Activated T-cell treated with anti-CD3 and anti-CD28 coated beads, Interleukin-2, amount 50 U/mL, for 4 hours (primary cell): ENCODE measurements around the gene ZNF689. TPM values are rescaled to one million over a fixed set of nuclear protein-coding genes. Genes with fewer than 3 reads are reported as not detected.

ENCODE experiments used
- ATAC-seq, 2 donors: fragments of 200-7000 bp; cut with Tn5 transposase; one replicate each; pipeline ENCODE4 v1.10.0; 2021
- DNase-seq: peaks from one replicate; pipeline ENCODE4 v3.0.0-alpha.2; 2020
- H3K27me3 Mint-ChIP-seq: one replicate; pipeline ENCODE4 v1.8.0; 2021; ENCODE audit warnings: low read depth, mixed read lengths
- H3K36me3 Mint-ChIP-seq: one replicate; pipeline ENCODE4 v1.8.0; 2022; ENCODE audit warnings: mixed read lengths; ENCODE audit not compliant: insufficient read depth
- H3K4me1 Mint-ChIP-seq: one replicate; pipeline ENCODE4 v1.8.0; 2021; ENCODE audit warnings: low read depth, mixed read lengths
- H3K4me3 Mint-ChIP-seq: one replicate; pipeline ENCODE4 v1.8.0; 2021; ENCODE audit warnings: mild to moderate bottlenecking, moderate library complexity, mixed read lengths
- H3K9me3 Mint-ChIP-seq: one replicate; pipeline ENCODE4 v1.8.0; 2021; ENCODE audit warnings: mixed read lengths
- total RNA-seq, 3 donors: library from RNA; stranded (reverse); gene quantifications; one replicate each; pipeline ENCODE4 v1.2.1, GENCODE V29; 2021

ZNF689 gene
- total RNA-seq, 3 donors from 2014 or later: 15.4 to 16.9 (median 16.0) TPM

DNA sequence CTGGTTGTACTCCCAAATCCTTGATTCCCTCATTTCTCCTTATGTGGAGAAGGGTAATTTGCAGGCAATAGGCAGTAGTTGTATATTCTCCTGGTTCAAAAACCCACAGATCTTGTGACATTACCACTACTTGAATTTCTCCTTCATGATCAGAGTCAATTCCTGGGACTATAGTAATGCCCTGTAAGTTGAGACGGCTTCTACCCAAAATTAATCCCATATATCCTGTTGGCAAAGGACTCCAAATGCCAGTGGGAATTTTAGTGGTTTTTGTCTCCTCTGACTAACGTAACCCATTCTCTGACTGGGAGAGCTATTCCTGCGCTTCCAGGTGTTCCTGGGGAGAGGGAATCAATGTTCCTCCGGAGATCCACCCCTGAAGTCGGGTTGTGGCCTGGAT lies 11.6 kb upstream of the ZNF689 start:
- Mint-ChIP-seq H3K27me3 (no peaks in the 10 kb centered on the region), H3K9me3 (no peaks in the 10 kb centered on the region), H3K36me3 (no peaks in the 10 kb centered on the region), H3K4me1 (no peaks in the 10 kb centered on the region), H3K4me3 (no peak overlapping the region)
- ATAC-seq: no peak
- no peak for DNase-seq

DNA sequence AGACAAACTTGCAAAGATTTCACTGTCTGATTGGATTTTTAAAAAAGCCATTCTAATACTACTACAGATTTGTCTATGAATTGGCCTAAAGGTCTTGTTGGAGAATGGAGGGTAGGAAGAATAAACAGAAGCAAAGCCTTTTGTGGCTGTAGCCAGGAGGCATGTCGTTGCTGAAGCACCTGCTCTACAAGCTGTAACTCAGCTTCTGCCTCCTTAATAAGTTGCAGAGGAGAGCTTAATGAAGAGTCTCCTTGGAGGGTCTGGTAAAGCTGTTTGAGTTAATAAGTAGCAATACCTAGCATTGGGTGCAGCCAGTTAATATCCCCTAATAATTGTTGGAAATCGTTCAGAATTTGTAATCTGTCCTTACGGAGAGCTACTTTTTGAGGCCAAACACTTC lies 10.0 kb upstream of the ZNF689 start:
- Mint-ChIP-seq H3K9me3 (no peaks in the 10 kb centered on the region), H3K27me3 (peaks cover 3% of the 10 kb centered on the region), H3K4me1 (no peaks in the 10 kb centered on the region), H3K4me3 (no peak overlapping the region), H3K36me3 (no peaks in the 10 kb centered on the region)
- ATAC-seq (no peak), DNase-seq (no peak)

DNA sequence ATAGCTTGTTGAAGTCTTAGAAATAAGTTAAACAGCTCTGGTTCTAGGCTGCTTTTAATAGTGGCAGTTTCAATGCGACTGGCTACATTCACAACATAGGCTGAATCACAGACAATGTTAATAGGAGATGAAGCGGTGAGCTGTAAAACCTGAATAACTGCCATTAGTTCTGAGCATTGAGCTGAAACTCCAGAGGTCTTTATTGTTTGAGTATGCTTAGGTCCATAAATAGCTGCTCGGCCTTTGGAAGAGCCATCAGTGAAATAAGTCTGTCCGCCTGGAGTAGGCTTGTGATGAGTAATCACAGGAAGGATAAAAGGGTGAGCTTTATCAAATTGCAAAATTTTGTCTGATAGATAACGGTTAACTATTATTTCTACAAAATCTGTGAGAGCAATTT lies 9.4 kb upstream of the ZNF689 start:
- Mint-ChIP-seq H3K36me3 (no peaks in the 10 kb centered on the region), H3K27me3 (peaks cover 3% of the 10 kb centered on the region), H3K9me3 (no peaks in the 10 kb centered on the region), H3K4me1 (no peaks in the 10 kb centered on the region), H3K4me3 (no peak overlapping the region)
- DNase-seq (no peak), ATAC-seq (no peak)

DNA sequence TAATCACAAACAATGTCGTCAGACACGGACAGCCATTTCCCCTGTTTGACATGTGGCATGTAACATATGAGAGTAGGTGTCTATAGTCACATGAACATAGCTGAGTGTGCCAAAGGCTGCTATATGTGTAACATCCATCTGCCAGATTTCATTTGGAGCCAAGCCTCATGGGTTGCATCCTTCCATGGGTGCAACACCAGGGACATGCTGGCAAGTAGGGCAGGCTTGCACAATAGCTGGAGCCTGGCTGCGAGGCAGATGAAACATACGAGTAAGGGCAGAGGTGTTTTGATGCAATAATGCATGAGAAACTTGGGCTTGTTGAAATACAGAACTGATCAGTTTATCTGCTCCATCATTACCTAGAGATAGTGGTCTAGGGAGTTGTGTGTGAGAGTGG lies 9.0 kb upstream of the ZNF689 start:
- Mint-ChIP-seq H3K36me3 (no peaks in the 10 kb centered on the region), H3K27me3 (peaks cover 3% of the 10 kb centered on the region)

DNA sequence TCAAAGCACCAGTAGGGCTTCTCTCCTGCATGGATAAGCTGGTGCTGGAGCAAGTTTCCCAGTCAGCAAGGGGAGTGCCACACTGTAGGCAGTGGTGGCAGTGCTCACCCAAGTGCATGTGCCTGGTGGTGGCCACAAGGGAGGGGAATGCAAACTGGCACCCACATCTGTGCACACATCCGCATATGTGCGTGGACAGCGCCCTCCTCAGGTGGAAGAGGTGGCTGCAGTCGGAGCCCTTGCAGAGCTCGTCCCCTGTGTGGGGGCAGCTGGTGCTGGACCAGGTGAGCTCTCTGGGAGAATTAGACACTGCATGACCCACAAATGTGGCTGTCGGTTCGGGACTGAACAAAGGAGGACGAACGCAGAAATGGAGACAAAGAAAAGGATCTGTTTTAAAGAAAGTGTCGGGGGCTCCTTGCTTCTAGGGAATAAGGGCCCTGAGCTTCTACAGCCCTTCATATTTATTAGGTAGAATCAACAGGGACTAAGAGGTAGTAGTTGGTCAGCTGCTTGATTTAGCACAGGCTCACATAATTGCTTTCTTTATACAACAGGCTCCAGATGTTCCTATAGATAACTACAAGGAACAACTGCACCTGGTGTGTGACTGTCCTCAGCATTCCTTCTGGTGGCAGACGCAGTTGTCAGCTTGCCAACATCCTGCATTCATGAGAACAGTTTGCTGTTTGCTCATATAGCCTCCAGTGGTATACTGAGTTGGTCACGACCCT lies 5.3 kb upstream of the ZNF689 start:
- ATAC-seq: peak; percentile 69 to 75
- H3K9me3 Mint-ChIP-seq: no peaks in the 10 kb centered on the region

More for the DNA sequence above, 9.0 kb upstream of the ZNF689 start:
- Mint-ChIP-seq H3K9me3 (no peaks in the 10 kb centered on the region), H3K4me3 (no peak overlapping the region), H3K4me1 (no peaks in the 10 kb centered on the region)
- ATAC-seq (no peak), DNase-seq (no peak)

DNA sequence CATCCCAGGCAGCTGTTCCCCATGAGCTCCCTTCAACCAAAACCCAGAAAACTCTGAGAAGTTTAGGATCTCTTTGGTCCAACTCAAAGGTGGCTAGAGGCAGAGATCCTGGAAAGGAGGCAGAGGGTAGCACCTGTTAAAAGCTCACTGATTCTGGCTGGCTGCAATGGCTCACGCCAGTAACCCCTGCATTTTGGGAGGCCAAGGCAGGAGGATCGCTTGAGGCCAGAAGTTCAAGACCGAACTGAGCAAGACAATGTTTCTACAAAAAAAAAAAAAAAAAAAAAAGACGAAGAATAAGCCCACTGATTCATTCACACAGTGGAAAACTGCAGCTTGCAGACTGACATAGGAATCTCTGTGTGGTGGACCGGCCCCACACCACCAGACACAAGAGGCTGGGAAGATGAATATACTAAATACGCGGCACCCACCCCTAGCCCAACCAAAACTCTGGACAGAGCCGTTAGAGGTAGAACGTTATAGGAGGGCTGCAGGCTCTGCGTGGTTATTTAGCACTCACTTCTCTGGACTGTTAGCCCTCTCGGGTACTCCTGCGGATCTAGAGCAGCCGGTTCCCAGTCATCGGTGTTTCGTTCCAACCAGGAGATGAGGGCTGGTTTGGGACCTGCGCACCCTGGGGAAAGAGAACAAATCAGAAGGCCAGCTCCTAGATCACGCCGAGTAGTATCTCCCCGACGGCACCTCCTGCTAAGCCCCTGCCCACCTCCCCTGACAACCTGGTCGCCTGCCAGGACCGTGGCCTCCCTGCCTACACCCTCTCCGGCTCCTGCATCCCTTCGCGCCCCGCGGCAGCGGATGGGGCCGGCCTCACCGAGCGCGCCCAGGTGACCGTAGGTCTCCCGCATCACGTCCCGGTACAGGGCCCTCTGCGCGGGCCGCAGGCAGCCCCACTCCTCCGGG lies 925 bp downstream of the ZNF689 start:
- DNase-seq: peak; percentile 20
- peak; percentile 61 to 70 for ATAC-seq
- Mint-ChIP-seq H3K27me3 (no peaks in the 10 kb centered on the region), H3K4me3 (peak overlapping the region; percentile 91), H3K9me3 (no peaks in the 10 kb centered on the region), H3K36me3 (peaks cover 20% of the 10 kb centered on the region), H3K4me1 (peaks cover 11% of the 10 kb centered on the region)

More for the DNA sequence above, 5.3 kb upstream of the ZNF689 start:
- peak; percentile 53 for DNase-seq
- no peaks in the 10 kb centered on the region for H3K36me3 Mint-ChIP-seq
- peaks cover 1% of the 10 kb centered on the region for H3K4me1 Mint-ChIP-seq
- no peak overlapping the region for H3K4me3 Mint-ChIP-seq
- peaks cover 3% of the 10 kb centered on the region for H3K27me3 Mint-ChIP-seq

DNA sequence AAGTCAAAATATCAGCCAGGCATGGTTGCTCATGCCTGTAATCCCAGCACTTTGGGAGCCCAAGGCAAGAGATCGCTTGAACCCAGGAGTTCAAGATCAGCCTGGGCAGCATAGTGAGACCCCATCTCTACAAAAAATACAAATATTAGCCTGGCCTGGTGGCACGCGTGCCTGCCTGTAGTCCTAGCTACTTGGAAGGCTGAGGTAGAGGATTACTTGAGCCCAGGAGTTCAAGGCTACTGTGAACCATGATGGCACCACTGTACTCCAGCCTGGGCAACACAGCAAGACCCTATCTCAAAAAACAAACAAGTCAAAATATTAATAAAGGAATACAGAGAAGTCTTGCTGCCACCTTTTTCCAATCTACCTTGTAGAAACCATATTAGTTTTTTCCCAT lies 4.2 kb downstream of the ZNF689 start:
- Mint-ChIP-seq H3K27me3 (no peaks in the 10 kb centered on the region), H3K9me3 (no peaks in the 10 kb centered on the region), H3K4me3 (no peak overlapping the region), H3K36me3 (peaks cover 28% of the 10 kb centered on the region), H3K4me1 (peaks cover 11% of the 10 kb centered on the region)
- ATAC-seq (no peak), DNase-seq (no peak)

DNA sequence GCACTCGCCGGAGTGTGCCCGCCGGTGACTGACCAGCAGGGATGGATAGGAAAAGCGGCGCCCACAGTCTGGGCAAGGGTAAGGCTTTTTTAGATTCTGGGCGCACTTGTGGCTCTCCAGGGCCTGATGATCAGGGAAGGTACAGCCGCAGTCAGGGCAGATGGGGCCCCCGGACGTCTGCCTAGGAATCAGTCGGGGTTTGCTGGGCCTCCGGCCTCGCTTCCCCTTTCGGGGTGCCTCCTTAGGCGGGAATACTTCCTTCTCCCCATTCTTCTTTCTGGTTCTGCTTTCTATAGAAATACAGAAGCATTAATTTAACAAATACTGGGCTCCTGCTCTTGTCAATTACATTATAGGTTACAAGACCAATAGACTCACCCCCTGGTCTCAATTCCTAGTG lies 5.0 kb downstream of the ZNF689 start:
- ATAC-seq: no peak
- Mint-ChIP-seq H3K4me1 (peaks cover 7% of the 10 kb centered on the region), H3K9me3 (no peaks in the 10 kb centered on the region), H3K36me3 (peaks cover 28% of the 10 kb centered on the region), H3K4me3 (no peak overlapping the region), H3K27me3 (no peaks in the 10 kb centered on the region)
- DNase-seq: no peak

DNA sequence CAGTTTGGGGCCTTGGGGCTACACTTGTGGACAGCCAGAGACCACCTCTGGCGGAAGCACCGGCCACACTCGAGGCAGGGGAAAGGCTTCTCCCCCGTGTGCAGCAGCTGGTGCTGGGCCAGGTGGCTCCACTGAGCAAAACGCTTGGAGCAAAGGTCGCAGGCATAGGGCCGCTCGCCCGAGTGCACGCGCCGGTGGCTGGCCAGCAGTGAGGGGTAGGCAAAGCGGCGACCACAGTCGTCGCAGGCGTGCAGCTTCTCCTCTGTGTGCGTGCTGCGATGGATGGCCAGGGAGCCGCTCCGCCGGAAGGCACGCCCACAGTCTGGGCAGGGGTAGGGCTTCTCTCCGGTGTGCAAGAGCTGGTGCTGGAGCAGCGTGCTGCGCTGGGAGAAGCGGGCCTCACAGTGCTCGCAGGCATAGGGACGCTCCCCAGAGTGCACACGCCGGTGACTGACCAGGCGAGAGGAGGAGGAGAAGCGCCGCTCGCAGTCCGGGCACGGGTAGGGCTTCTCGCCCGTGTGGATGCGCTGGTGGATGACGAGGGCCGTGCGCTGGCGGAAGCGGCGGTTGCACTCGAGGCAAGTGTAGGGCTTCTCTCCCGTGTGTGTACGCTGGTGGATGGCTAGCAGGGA lies 5.8 kb downstream of the ZNF689 start:
- Mint-ChIP-seq H3K36me3 (peaks cover 28% of the 10 kb centered on the region), H3K4me1 (peaks cover 7% of the 10 kb centered on the region), H3K4me3 (no peak overlapping the region), H3K27me3 (no peaks in the 10 kb centered on the region), H3K9me3 (no peaks in the 10 kb centered on the region)
- DNase-seq: no peak
- ATAC-seq: no peak

DNA sequence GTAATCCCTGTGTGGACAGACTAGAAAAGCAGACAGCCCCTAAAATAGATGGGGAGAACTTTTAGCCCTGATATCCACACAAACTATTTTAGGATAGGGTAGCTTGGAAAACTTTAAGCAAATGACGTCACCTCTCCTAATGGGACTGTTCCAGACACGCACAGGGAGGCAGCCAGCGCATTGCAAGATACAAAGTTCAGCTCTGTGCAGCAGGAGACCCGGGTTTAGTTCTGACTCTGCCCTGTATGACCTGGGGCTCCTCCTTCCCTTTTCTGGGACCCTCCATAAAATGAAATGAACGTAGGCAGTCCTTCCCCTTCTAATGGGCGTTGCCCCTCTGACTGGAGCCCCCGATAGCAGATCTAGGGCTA lies 6.3 kb downstream of the ZNF689 start:
- ATAC-seq (no peak), DNase-seq (no peak)
- no peaks in the 10 kb centered on the region for H3K9me3 Mint-ChIP-seq
- H3K4me3 Mint-ChIP-seq: no peak overlapping the region
- H3K4me1 Mint-ChIP-seq: peaks cover 6% of the 10 kb centered on the region
- H3K36me3 Mint-ChIP-seq: peaks cover 28% of the 10 kb centered on the region
- no peaks in the 10 kb centered on the region for H3K27me3 Mint-ChIP-seq

DNA sequence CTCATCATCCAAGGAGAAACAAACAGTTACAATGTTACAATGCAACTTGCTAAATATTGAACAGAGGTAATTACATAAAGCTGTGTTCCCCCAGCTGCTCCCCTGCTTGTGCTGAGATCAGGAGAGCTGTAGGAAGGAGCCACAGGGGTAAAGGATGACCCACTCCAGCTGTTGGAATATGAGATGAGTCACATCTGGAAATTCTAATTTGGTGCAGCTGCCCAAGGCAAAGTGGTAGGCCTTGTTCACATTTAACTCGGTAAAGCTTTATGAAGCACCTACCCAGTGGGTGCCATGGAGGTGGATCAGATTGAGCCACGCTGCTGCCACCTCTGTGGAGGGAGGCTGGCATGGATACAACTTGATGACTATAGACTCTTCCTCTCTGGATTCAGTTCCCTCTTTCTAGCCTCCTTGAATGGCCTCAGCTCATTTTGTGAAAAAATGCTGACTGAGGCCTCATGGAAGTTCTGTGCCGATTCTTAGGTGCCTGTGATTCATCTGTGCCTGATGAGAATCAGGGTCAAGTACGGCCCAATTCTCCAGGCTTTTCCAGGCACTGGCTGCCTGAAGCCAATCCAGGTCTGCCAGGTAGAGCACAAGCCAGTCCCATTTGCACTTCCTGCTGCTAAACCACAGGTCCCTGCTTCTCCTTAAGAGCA lies 7.4 kb downstream of the ZNF689 start:
- Mint-ChIP-seq H3K27me3 (no peaks in the 10 kb centered on the region), H3K9me3 (no peaks in the 10 kb centered on the region), H3K4me1 (no peaks in the 10 kb centered on the region), H3K4me3 (no peak overlapping the region), H3K36me3 (peaks cover 27% of the 10 kb centered on the region)
- no peak for ATAC-seq
- DNase-seq: no peak

DNA sequence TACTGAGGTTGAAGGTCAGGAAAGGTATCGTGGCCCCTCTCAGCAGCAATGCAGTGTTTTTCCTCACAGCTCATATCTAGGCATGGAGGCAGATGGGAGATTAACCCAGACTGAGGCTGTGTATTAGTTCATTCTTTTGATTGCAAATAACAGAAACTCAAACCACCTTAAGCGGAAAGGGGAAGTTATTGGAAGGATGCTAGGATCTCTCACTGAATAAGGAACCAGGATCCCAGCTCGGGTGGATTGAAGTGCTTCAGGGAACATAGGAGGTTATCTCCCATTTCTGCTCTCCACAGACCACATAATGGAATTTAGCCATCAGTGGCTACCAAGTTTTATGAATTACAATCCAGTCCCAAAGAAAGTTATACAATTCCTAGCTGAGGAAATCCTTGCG lies 8.2 kb downstream of the ZNF689 start:
- Mint-ChIP-seq H3K36me3 (peaks cover 23% of the 10 kb centered on the region), H3K27me3 (no peaks in the 10 kb centered on the region), H3K4me3 (no peak overlapping the region), H3K4me1 (no peaks in the 10 kb centered on the region), H3K9me3 (no peaks in the 10 kb centered on the region)
- no peak for DNase-seq
- ATAC-seq: no peak

DNA sequence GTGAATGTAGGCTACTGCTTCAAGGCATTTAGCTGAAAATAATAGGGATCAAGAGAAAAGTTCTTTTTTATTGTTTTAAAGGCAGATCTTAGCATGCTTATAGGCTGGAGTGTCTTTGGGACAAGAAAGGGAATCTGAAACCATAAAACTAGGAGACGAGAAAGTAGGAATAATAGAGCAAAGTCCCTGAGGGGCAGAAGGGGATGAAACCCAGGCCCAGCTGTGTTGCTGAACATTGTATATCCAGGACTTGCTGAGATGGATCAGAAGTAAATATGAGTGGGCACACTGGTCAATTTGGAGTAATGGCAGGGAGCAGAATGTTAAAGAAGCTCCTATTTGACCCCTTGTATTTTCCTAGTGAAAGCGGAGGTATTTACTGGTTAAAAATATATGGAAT lies 9.3 kb downstream of the ZNF689 start:
- H3K27me3 Mint-ChIP-seq: no peaks in the 10 kb centered on the region
- no peak overlapping the region for H3K4me3 Mint-ChIP-seq
- H3K36me3 Mint-ChIP-seq: peaks cover 19% of the 10 kb centered on the region
- H3K4me1 Mint-ChIP-seq: no peaks in the 10 kb centered on the region
- DNase-seq (no peak), ATAC-seq (no peak)
- H3K9me3 Mint-ChIP-seq: no peaks in the 10 kb centered on the region

DNA sequence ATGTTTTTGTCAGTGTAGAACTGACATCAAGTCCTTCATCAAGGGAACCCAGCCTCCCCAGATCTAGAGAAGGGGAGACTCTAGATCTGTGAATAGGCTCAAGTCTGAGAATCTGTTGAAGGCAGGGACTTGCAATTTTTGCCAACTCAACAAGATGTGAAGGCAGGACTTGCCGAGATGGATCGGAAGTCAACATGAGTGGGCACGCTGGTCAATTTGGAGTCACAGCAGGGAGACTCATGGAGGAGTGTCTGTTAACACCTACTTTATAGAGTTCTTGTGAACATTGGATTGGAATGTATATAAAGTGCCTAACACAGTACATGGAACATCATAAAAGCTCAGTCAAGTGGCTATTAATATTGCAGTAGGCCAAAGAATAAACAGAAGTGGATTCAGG lies 10.0 kb downstream of the ZNF689 start:
- no peaks in the 10 kb centered on the region for H3K4me1 Mint-ChIP-seq
- ATAC-seq (no peak), DNase-seq (no peak)
- H3K9me3 Mint-ChIP-seq: no peaks in the 10 kb centered on the region
- H3K27me3 Mint-ChIP-seq: no peaks in the 10 kb centered on the region
- H3K36me3 Mint-ChIP-seq: peaks cover 14% of the 10 kb centered on the region
- no peak overlapping the region for H3K4me3 Mint-ChIP-seq
